ENCODE measurements around the gene MPP3. TPM values are rescaled to one million over a fixed set of nuclear protein-coding genes. Genes with fewer than 3 reads are reported as not detected.

Gene MPP3
- total RNA-seq, 1 experiment from 2014 or later = 5.7 TPM

DNA sequence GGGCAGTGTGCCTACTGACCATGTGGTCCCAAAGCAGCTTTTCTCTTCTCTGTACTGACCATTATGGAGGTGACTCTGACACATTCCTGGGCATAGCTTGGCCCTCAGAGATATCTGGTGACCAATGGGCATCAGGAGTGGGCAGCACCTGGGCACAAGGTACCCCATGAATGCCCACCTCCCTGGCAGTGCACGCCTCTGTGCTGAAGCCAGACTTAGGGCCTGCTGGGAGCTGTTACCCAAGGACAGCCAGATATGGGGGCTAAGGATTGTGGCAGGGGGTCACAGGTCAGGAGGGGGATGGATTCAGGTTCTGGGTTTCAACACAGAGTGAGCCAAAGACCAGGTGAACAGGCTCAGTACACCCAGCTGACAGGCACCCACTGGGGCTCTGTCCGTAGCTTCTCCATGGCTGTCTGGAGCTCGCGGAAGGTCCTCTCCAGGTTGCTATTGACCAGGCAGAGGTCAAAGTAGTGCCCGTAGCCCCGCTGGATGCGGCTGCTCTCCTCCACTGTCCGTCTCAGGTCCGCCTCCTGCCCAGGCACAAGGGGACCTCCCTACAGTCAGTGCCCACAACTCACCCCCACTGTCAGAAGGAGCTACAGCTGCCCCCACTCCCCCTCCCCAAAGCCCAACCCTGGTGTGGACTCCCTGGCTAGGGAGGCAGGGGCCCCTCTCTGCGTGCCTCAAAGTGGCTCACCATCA lies 44.7 kb upstream of the MPP3 start:
- ChIA-PET CTCF (interaction anchor here (1.0 kb wide), 1 partner anchor 238 kb away, joined by 4 read pairs; no protein-coding TSS in a partner anchor), POLR2A (ENCODE audit: low non-redundant PET) (no interaction called here)
- no TSS peak for BruUV-seq (replicated peaks)
- Histone ChIP-seq H3K27me3 (replicated peaks; ENCODE audit: insufficient read depth, low read depth, low read length, poor library complexity) (no peaks in the 10 kb centered on the region), H3K4me3 (ENCODE audit: low read depth, low read length, poor library complexity, severe bottlenecking) (no peak overlapping the region), H3K4me1 (ENCODE audit: insufficient read depth, low read length, poor library complexity, severe bottlenecking) (no peaks in the 10 kb centered on the region), H3K27ac (ENCODE audit: low read depth, low read length, poor library complexity, severe bottlenecking) (no peak overlapping the region), H3K36me3 (ENCODE audit: insufficient read depth, low read length, poor library complexity, severe bottlenecking) (no peaks in the 10 kb centered on the region), H3K9me3 (ENCODE audit: low read depth, low read length, poor library complexity, severe bottlenecking) (no peaks in the 10 kb centered on the region)
- no peak for TF ChIP-seq EZH2 (IDR thresholded peaks at IDR 0.05; ENCODE audit: borderline replicate concordance, low read depth, low read length, poor library complexity, severe bottlenecking)
- TF ChIP-seq, protein P1, sequence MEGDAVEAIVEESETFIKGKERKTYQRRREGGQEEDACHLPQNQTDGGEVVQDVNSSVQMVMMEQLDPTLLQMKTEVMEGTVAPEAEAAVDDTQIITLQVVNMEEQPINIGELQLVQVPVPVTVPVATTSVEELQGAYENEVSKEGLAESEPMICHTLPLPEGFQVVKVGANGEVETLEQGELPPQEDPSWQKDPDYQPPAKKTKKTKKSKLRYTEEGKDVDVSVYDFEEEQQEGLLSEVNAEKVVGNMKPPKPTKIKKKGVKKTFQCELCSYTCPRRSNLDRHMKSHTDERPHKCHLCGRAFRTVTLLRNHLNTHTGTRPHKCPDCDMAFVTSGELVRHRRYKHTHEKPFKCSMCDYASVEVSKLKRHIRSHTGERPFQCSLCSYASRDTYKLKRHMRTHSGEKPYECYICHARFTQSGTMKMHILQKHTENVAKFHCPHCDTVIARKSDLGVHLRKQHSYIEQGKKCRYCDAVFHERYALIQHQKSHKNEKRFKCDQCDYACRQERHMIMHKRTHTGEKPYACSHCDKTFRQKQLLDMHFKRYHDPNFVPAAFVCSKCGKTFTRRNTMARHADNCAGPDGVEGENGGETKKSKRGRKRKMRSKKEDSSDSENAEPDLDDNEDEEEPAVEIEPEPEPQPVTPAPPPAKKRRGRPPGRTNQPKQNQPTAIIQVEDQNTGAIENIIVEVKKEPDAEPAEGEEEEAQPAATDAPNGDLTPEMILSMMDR (conservative IDR thresholded peaks at IDR 0.05; ENCODE audit: low read depth, low read length) = no peak
- intact Hi-C loops (cut with micrococcal nuclease; ENCODE audit: unreplicated experiment) = loop anchor here (2.0 kb wide), 1 partner anchor 117 kb away; no protein-coding TSS in a partner anchor
- DNase-seq (ENCODE audit: low spot score) = no peak

DNA sequence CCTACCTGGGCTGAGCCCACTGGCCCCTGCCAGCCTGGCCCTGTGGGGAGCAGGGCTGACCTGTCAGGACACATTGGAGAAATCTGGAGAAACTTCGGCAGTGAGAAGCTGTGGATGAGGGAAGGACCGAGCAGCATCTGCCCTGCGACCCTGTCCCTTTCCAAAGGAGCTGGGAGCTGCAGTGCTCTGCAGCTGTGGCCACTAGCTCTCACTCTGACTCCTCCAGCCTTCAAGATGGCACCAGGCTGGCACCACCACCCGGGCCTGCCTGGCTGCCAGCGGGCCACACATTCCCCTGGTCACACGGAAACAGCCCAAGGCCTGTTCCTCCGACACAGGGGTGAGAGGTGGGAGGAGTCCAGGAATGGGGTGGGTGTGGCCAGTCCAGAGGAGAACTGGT lies 44.1 kb upstream of the MPP3 start:
- no peak for TF ChIP-seq EZH2 (IDR thresholded peaks at IDR 0.05; ENCODE audit: borderline replicate concordance, low read depth, low read length, poor library complexity, severe bottlenecking)
- TF ChIP-seq, protein P1 (conservative IDR thresholded peaks at IDR 0.05; ENCODE audit: low read depth, low read length) = no peak
- no peak for DNase-seq (ENCODE audit: low spot score)
- BruUV-seq (replicated peaks) = no TSS peak
- CTCF ChIA-PET = no interaction called here
- Histone ChIP-seq H3K4me3 (ENCODE audit: low read depth, low read length, poor library complexity, severe bottlenecking) (no peak overlapping the region), H3K36me3 (ENCODE audit: insufficient read depth, low read length, poor library complexity, severe bottlenecking) (no peaks in the 10 kb centered on the region), H3K9me3 (ENCODE audit: low read depth, low read length, poor library complexity, severe bottlenecking) (no peaks in the 10 kb centered on the region), H3K27ac (ENCODE audit: low read depth, low read length, poor library complexity, severe bottlenecking) (no peak overlapping the region), H3K27me3 (replicated peaks; ENCODE audit: insufficient read depth, low read depth, low read length, poor library complexity) (no peaks in the 10 kb centered on the region), H3K4me1 (ENCODE audit: insufficient read depth, low read length, poor library complexity, severe bottlenecking) (no peaks in the 10 kb centered on the region)
- POLR2A ChIA-PET (ENCODE audit: low non-redundant PET) = no interaction called here
- intact Hi-C loops (cut with micrococcal nuclease; ENCODE audit: unreplicated experiment) = no loop called here

DNA sequence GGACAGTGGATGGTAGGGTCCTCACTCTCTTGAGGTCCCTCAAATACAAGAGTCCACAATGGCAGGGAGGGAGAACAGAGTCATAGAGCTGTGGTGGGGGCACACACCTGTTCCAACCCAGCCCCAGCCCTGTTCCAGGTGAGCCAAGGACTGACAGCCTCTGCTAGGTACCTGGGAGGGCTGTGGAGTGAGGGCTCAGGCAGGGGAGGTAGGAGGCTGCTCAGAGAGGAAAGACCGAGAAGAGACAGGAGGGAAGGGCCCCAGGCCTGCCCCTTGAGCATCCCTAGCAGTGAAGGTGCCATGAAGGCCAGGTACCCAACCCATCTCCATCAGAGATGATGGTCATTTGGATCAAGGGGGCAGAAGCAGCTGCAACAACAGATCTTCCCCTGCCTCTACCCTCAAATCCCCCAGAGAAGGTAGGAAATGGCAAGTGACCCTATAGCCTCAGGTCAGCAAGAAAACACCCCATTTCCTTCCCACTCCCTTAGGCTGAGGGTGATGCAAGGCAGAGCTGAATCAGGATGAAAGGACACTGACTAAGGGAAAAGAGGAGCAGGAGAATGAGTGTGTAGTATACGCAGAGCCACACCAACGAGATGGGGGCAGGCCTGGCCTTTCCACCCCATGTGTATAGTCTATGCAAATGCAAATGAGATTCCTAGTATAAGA lies 42.7 kb upstream of the MPP3 start:
- Histone ChIP-seq H3K36me3 (ENCODE audit: insufficient read depth, low read length, poor library complexity, severe bottlenecking) (no peaks in the 10 kb centered on the region), H3K4me3 (ENCODE audit: low read depth, low read length, poor library complexity, severe bottlenecking) (no peak overlapping the region), H3K9me3 (ENCODE audit: low read depth, low read length, poor library complexity, severe bottlenecking) (no peaks in the 10 kb centered on the region), H3K27me3 (replicated peaks; ENCODE audit: insufficient read depth, low read depth, low read length, poor library complexity) (no peaks in the 10 kb centered on the region), H3K4me1 (ENCODE audit: insufficient read depth, low read length, poor library complexity, severe bottlenecking) (no peaks in the 10 kb centered on the region), H3K27ac (ENCODE audit: low read depth, low read length, poor library complexity, severe bottlenecking) (no peak overlapping the region)
- no peak for DNase-seq (ENCODE audit: low spot score)
- ChIA-PET CTCF (no interaction called here), POLR2A (ENCODE audit: low non-redundant PET) (no interaction called here)
- intact Hi-C loops (cut with micrococcal nuclease; ENCODE audit: unreplicated experiment) = no loop called here
- BruUV-seq (replicated peaks) = no TSS peak
- no peak for TF ChIP-seq EZH2 (IDR thresholded peaks at IDR 0.05; ENCODE audit: borderline replicate concordance, low read depth, low read length, poor library complexity, severe bottlenecking)
- TF ChIP-seq, protein P1 (conservative IDR thresholded peaks at IDR 0.05; ENCODE audit: low read depth, low read length) = no peak

Data from A673 (cell line).